ENCODE measurements around the gene TBC1D10A. TPM values are rescaled to one million over a fixed set of nuclear protein-coding genes. Genes with fewer than 3 reads are reported as not detected.

Gene TBC1D10A
- total and polyA plus RNA-seq, 11 donors: 4.3 to 10.1 (median 7.1) TPM

DNA sequence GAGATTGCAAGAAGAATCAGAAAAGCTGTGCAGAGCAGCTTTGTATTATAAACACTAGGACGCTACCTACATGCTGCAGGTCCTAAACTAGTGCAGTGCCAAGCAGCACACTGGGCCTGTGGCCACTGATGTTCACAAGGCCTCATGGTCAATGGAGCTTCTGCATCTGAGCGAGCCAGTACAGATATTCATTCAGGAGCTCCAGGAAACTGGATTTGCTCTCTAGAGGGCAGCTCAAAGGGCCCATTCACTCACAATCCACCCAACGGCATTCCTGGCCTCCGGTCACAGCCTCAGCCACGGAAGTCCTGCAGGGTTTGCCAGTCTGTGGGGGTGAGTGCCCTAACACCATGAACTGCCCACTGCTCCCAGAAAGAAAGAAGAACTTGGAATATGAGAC lies 5.8 kb upstream of the TBC1D10A start:
- Histone ChIP-seq H3K36me3 (peaks cover 5 to 76% (median 67%) of the 10 kb centered on the region in 9 donors), H3K4me3 (no peak overlapping the region), H3K9me3 (no peaks in the 10 kb centered on the region), H3K27ac (no peak overlapping the region), H3K27me3 (no peaks in the 10 kb centered on the region), H3K4me1 (peaks cover 0 to 20% (median 4%) of the 10 kb centered on the region in 12 donors)
- 77 to 93% (median 85%) methylated on average over 4 to 5 of the region's 5 CpGs for WGBS, 4 donors
- ATAC-seq (no peak), DNase-seq (no peak)
- intact Hi-C loops (cut with DNase I): no loop called here
- TF ChIP-seq, protein P1, sequence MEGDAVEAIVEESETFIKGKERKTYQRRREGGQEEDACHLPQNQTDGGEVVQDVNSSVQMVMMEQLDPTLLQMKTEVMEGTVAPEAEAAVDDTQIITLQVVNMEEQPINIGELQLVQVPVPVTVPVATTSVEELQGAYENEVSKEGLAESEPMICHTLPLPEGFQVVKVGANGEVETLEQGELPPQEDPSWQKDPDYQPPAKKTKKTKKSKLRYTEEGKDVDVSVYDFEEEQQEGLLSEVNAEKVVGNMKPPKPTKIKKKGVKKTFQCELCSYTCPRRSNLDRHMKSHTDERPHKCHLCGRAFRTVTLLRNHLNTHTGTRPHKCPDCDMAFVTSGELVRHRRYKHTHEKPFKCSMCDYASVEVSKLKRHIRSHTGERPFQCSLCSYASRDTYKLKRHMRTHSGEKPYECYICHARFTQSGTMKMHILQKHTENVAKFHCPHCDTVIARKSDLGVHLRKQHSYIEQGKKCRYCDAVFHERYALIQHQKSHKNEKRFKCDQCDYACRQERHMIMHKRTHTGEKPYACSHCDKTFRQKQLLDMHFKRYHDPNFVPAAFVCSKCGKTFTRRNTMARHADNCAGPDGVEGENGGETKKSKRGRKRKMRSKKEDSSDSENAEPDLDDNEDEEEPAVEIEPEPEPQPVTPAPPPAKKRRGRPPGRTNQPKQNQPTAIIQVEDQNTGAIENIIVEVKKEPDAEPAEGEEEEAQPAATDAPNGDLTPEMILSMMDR (IDR thresholded peaks at IDR 0.05): no peak
- TF ChIP-seq POLR2A (IDR thresholded peaks at IDR 0.05): no peak

- DNase-seq: no peak
- Histone ChIP-seq H3K4me1 (peaks cover 0 to 34% (median 24%) of the 10 kb centered on the region in 12 donors), H3K9me3 (no peaks in the 10 kb centered on the region), H3K36me3 (peaks cover 0 to 37% (median 27%) of the 10 kb centered on the region in 9 donors), H3K4me3 (no peak overlapping the region), H3K27ac (peak overlapping the region in 1 of 12 donors; percentile 25), H3K27me3 (no peaks in the 10 kb centered on the region)
- TF ChIP-seq, protein P1 (IDR thresholded peaks at IDR 0.05): no peak
- TF ChIP-seq POLR2A (IDR thresholded peaks at IDR 0.05): no peak
- no peak for ATAC-seq
- intact Hi-C loops (cut with DNase I): loop anchor here in 4 of 10 donors (5.0 kb wide), 3 partner anchors 36 to 59 kb away; partner anchors contain the start of genes CASTOR1 (in 3 of the 4) and RNF215 (in 1 of the 4)
- 70 to 77% (median 72%) methylated on average over 3 of the region's 3 CpGs for WGBS, 4 donors
Measured at GRCh38 chr22:30328466-30329049, 1.8 kb upstream of the TBC1D10A start.

- Histone ChIP-seq H3K4me1 (peaks cover 0 to 40% (median 28%) of the 10 kb centered on the region in 12 donors), H3K36me3 (peaks cover 0 to 30% (median 21%) of the 10 kb centered on the region in 9 donors), H3K9me3 (no peaks in the 10 kb centered on the region), H3K27me3 (no peaks in the 10 kb centered on the region), H3K27ac (peak overlapping the region in 1 of 12 donors; percentile 66), H3K4me3 (no peak overlapping the region)
- WGBS, 4 donors: 83 to 87% (median 84%) methylated on average over 5 of the region's 5 CpGs
- intact Hi-C loops (cut with DNase I): loop anchor here in 7 of 10 donors (1.0 to 5.0 kb wide), 7 partner anchors 29 to 59 kb away; partner anchors contain the start of genes CASTOR1 (in 5 of the 7), RNF215 (in 2 of the 7), CCDC157 (in 1 of the 7) and SF3A1 (in 1 of the 7)
- ATAC-seq (no peak), DNase-seq (no peak)
- TF ChIP-seq POLR2A (IDR thresholded peaks at IDR 0.05): no peak
- TF ChIP-seq, protein P1 (IDR thresholded peaks at IDR 0.05): peak in 1 of 12 donors; percentile 10
Measured at GRCh38 chr22:30327864-30328345, 1.2 kb upstream of the TBC1D10A start.

GRCh38 chr22:30326255-30326705 lies 461 bp downstream of the TBC1D10A start:
- Histone ChIP-seq H3K27me3 (no peaks in the 10 kb centered on the region), H3K4me1 (peaks cover 6 to 56% (median 42%) of the 10 kb centered on the region in 12 donors), H3K9me3 (no peaks in the 10 kb centered on the region), H3K4me3 (peak overlapping the region; percentile 64 to 100 (median 94)), H3K27ac (peak overlapping the region; percentile 48 to 95 (median 88)), H3K36me3 (peaks cover 0 to 14% (median 8%) of the 10 kb centered on the region in 9 donors)
- ATAC-seq: peak; percentile 19 to 63 (median 51)
- no peak for TF ChIP-seq POLR2A (IDR thresholded peaks at IDR 0.05)
- TF ChIP-seq, protein P1 (IDR thresholded peaks at IDR 0.05): no peak
- DNase-seq: peak in 4 of 5 donors; percentile 48 to 66 (median 50)
- intact Hi-C loops (cut with DNase I): loop anchor here in 8 of 10 donors (1.0 to 5.0 kb wide), 7 partner anchors 31 to 61 kb away; partner anchors contain the start of genes CASTOR1 (in 6 of the 8), RNF215 (in 2 of the 8), CCDC157 (in 1 of the 8) and SF3A1 (in 1 of the 8)
- WGBS, 4 donors: 0 to 2% (median 1%) methylated on average over 29 to 34 of the region's 34 CpGs
